Stimulated activated effector memory CD8-positive, alpha-beta T cell treated with anti-CD3 and anti-CD28 coated beads, Interleukin-12 subunit alpha, Interleukin-12 subunit beta, amount 100 ng/mL, for 72 hours (primary cell): ENCODE results near the gene ZNRF3.
A peak's percentile ranks its signal among the peaks of the same experiment; 100 is the strongest.

Experiments
- ATAC-seq: fragments of 150-1000 bp; cut with Tn5 transposase; 2 replicates; pipeline ENCODE4 v1.10.0; 2021
- DNase-seq, 2 donors: peaks; one replicate each; pipeline ENCODE4 v3.0.0; 2021 to 2022; ENCODE audit warnings: low spot score in 2 of 2
- H3K27ac Mint-ChIP-seq: one replicate; pipeline ENCODE4 v1.8.0; 2022; ENCODE audit warnings: mild to moderate bottlenecking, mixed read lengths
- H3K36me3 Mint-ChIP-seq: one replicate; pipeline ENCODE4 v1.8.0; 2022; ENCODE audit warnings: mild to moderate bottlenecking, mixed read lengths
- H3K4me1 Mint-ChIP-seq: one replicate; pipeline ENCODE4 v1.8.0; 2022; ENCODE audit warnings: mixed read lengths
- H3K4me3 Mint-ChIP-seq: one replicate; pipeline ENCODE4 v1.8.0; 2022; ENCODE audit warnings: mild to moderate bottlenecking, mixed read lengths
- H3K9me3 Mint-ChIP-seq: one replicate; pipeline ENCODE4 v1.8.0; 2022; ENCODE audit warnings: mixed read lengths

ZNRF3 gene

GRCh38 chr22:28963362-28963761 is 80.0 kb downstream of the ZNRF3 start:
- Mint-ChIP-seq H3K27ac (no peak overlapping the region), H3K4me3 (no peak overlapping the region), H3K9me3 (no peaks in the 10 kb centered on the region), H3K4me1 (no peaks in the 10 kb centered on the region), H3K36me3 (no peaks in the 10 kb centered on the region)
- no peak for DNase-seq
- ATAC-seq, result no peak

GRCh38 chr22:28967163-28967665 is 83.8 kb downstream of the ZNRF3 start:
- Mint-ChIP-seq H3K27ac (no peak overlapping the region), H3K36me3 (no peaks in the 10 kb centered on the region), H3K9me3 (no peaks in the 10 kb centered on the region), H3K4me3 (no peak overlapping the region), H3K4me1 (peaks cover 4% of the 10 kb centered on the region)
- DNase-seq (no peak), ATAC-seq (no peak)

- Mint-ChIP-seq H3K27ac (no peak overlapping the region), H3K9me3 (no peaks in the 10 kb centered on the region), H3K4me3 (no peak overlapping the region), H3K36me3 (no peaks in the 10 kb centered on the region), H3K4me1 (peaks cover 4% of the 10 kb centered on the region)
- DNase-seq (no peak), ATAC-seq (no peak)
Observed at GRCh38 chr22:28967969-28968368, 84.6 kb downstream of the ZNRF3 start.

- Mint-ChIP-seq H3K36me3 (no peaks in the 10 kb centered on the region), H3K4me1 (peaks cover 4% of the 10 kb centered on the region), H3K27ac (no peak overlapping the region), H3K9me3 (no peaks in the 10 kb centered on the region), H3K4me3 (no peak overlapping the region)
- DNase-seq, result no peak
- ATAC-seq, result no peak
Observed at GRCh38 chr22:28969401-28970168, 86.2 kb downstream of the ZNRF3 start.

GRCh38 chr22:28973352-28973751 is 90.0 kb downstream of the ZNRF3 start:
- no peak overlapping the region for H3K27ac Mint-ChIP-seq
- peaks cover 9% of the 10 kb centered on the region for H3K4me1 Mint-ChIP-seq
- H3K9me3 Mint-ChIP-seq, result no peaks in the 10 kb centered on the region

GRCh38 chr22:28977060-28977459 is 93.7 kb downstream of the ZNRF3 start:
- no peaks in the 10 kb centered on the region for H3K9me3 Mint-ChIP-seq
- no peak for DNase-seq

More at GRCh38 chr22:28973352-28973751, 90.0 kb downstream of the ZNRF3 start:
- H3K4me3 Mint-ChIP-seq, result no peak overlapping the region
- no peaks in the 10 kb centered on the region for H3K36me3 Mint-ChIP-seq
- DNase-seq, result no peak
- no peak for ATAC-seq

GRCh38 chr22:28977481-28977971 is 94.2 kb downstream of the ZNRF3 start:
- DNase-seq (no peak), ATAC-seq (no peak)
- peaks cover 5% of the 10 kb centered on the region for H3K4me1 Mint-ChIP-seq
- H3K27ac Mint-ChIP-seq, result no peak overlapping the region
- no peaks in the 10 kb centered on the region for H3K9me3 Mint-ChIP-seq
- no peaks in the 10 kb centered on the region for H3K36me3 Mint-ChIP-seq
- H3K4me3 Mint-ChIP-seq, result no peak overlapping the region

More at GRCh38 chr22:28977060-28977459, 93.7 kb downstream of the ZNRF3 start:
- Mint-ChIP-seq H3K36me3 (no peaks in the 10 kb centered on the region), H3K27ac (no peak overlapping the region), H3K4me1 (peaks cover 5% of the 10 kb centered on the region), H3K4me3 (no peak overlapping the region)
- ATAC-seq, result no peak

GRCh38 chr22:28978158-28978557 is 94.8 kb downstream of the ZNRF3 start:
- Mint-ChIP-seq H3K36me3 (no peaks in the 10 kb centered on the region), H3K9me3 (no peaks in the 10 kb centered on the region), H3K4me1 (peaks cover 5% of the 10 kb centered on the region), H3K4me3 (no peak overlapping the region), H3K27ac (no peak overlapping the region)
- ATAC-seq (peak; percentile 56), DNase-seq (no peak)

GRCh38 chr22:28978863-28979796 is 95.8 kb downstream of the ZNRF3 start:
- DNase-seq (no peak), ATAC-seq (no peak)
- Mint-ChIP-seq H3K27ac (no peak overlapping the region), H3K9me3 (no peaks in the 10 kb centered on the region), H3K36me3 (no peaks in the 10 kb centered on the region), H3K4me3 (no peak overlapping the region), H3K4me1 (peaks cover 10% of the 10 kb centered on the region)

GRCh38 chr22:28980326-28980725 is 97.0 kb downstream of the ZNRF3 start:
- no peak for DNase-seq
- no peak for ATAC-seq
- H3K4me3 Mint-ChIP-seq, result no peak overlapping the region
- no peaks in the 10 kb centered on the region for H3K36me3 Mint-ChIP-seq
- no peak overlapping the region for H3K27ac Mint-ChIP-seq
- H3K4me1 Mint-ChIP-seq, result peaks cover 10% of the 10 kb centered on the region
- no peaks in the 10 kb centered on the region for H3K9me3 Mint-ChIP-seq

GRCh38 chr22:28981818-28982499 is 98.6 kb downstream of the ZNRF3 start:
- ATAC-seq, result no peak
- Mint-ChIP-seq H3K27ac (no peak overlapping the region), H3K4me3 (no peak overlapping the region), H3K9me3 (peaks cover 3% of the 10 kb centered on the region), H3K36me3 (no peaks in the 10 kb centered on the region), H3K4me1 (peaks cover 5% of the 10 kb centered on the region)
- no peak for DNase-seq

- Mint-ChIP-seq H3K36me3 (no peaks in the 10 kb centered on the region), H3K4me3 (no peak overlapping the region), H3K9me3 (peaks cover 3% of the 10 kb centered on the region), H3K4me1 (peaks cover 5% of the 10 kb centered on the region), H3K27ac (no peak overlapping the region)
- ATAC-seq (no peak), DNase-seq (no peak)
Observed at GRCh38 chr22:28983190-28983589, 99.8 kb downstream of the ZNRF3 start.

- Mint-ChIP-seq H3K27ac (no peak overlapping the region), H3K36me3 (no peaks in the 10 kb centered on the region)
- no peak for ATAC-seq
Observed at GRCh38 chr22:28983788-28984441, 100.5 kb downstream of the ZNRF3 start.

GRCh38 chr22:28984482-28985158 is 101.2 kb downstream of the ZNRF3 start:
- Mint-ChIP-seq H3K9me3 (peaks cover 3% of the 10 kb centered on the region), H3K27ac (no peak overlapping the region), H3K4me1 (peaks cover 10% of the 10 kb centered on the region), H3K4me3 (no peak overlapping the region), H3K36me3 (no peaks in the 10 kb centered on the region)
- ATAC-seq (no peak), DNase-seq (no peak)

More at GRCh38 chr22:28983788-28984441, 100.5 kb downstream of the ZNRF3 start:
- no peak overlapping the region for H3K4me3 Mint-ChIP-seq
- H3K9me3 Mint-ChIP-seq, result peaks cover 3% of the 10 kb centered on the region
- H3K4me1 Mint-ChIP-seq, result peaks cover 5% of the 10 kb centered on the region
- no peak for DNase-seq
